H1 (cell line): ENCODE data around the gene LPAR3. TPM values are rescaled to one million over a fixed set of nuclear protein-coding genes. Genes with fewer than 3 reads are reported as not detected.

Experiments used
- CTCF ChIA-PET: fragments of 300-600 bp; sonication (Branson Sonifier 250); formaldehyde crosslinking; loops from one replicate; lab custom pipeline; 2021; ENCODE audit not compliant: partially characterized antibody; lab: Charles Lee
- POLR2A ChIA-PET: fragments of 300-600 bp; sonication (Branson Sonifier 250); formaldehyde crosslinking; loops from one replicate; lab custom pipeline; 2021; ENCODE audit warnings: inconsistent platforms; ENCODE audit not compliant: partially characterized antibody; lab: Charles Lee
- DNase-seq, 2 experiments: peaks; one replicate each; pipeline versions ENCODE4 v3.0.0 to v3.0.0-alpha.2; 2010 to 2022; ENCODE audit warnings: low spot score in 2 of 2, low read depth in 1 of 2, mixed read lengths in 1 of 2
- FAIRE-seq: peaks from 2 replicates; lab custom pipeline; 2011; peaks lifted over from hg19 to GRCh38; lab: Jason Lieb, UNC
- H2AFZ ChIP-seq: 2 replicates; pipeline ENCODE4 v1.8.1; 2012; ENCODE audit warnings: low read length, inconsistent platforms
- H2AK5ac ChIP-seq: 2 replicates; pipeline ENCODE4 v1.6.1; 2013; ENCODE audit warnings: low read depth, low read length
- H2BK120ac ChIP-seq: replicated peaks from 2 replicates; pipeline ENCODE3; 2013; ENCODE audit warnings: low read depth, low read length, inconsistent platforms
- H2BK12ac ChIP-seq: 2 replicates; pipeline ENCODE4 v1.6.1; 2013; ENCODE audit warnings: low read depth, low read length
- H2BK15ac ChIP-seq: 2 replicates; pipeline ENCODE4 v1.6.1; 2013; ENCODE audit warnings: low read length
- H2BK20ac ChIP-seq: 2 replicates; pipeline ENCODE4 v1.6.1; 2013; ENCODE audit warnings: low read length
- H2BK5ac ChIP-seq: 2 replicates; pipeline ENCODE4 v1.6.1; 2013; ENCODE audit warnings: low read depth, low read length
- H3K14ac ChIP-seq: 2 replicates; pipeline ENCODE4 v1.6.1; 2013; ENCODE audit warnings: inconsistent platforms; ENCODE audit not compliant: insufficient read length
- H3K18ac ChIP-seq: 2 replicates; pipeline ENCODE4 v1.6.1; 2013; ENCODE audit warnings: low read length; ENCODE audit errors: extremely low read depth
- H3K23ac ChIP-seq: 2 replicates; pipeline ENCODE4 v1.6.1; 2013; ENCODE audit warnings: inconsistent platforms; ENCODE audit not compliant: insufficient read length
- H3K23me2 ChIP-seq: 2 replicates; pipeline ENCODE4 v1.6.1; 2013; ENCODE audit warnings: low read depth, low read length
- H3K27ac ChIP-seq: 2 replicates; pipeline ENCODE4 v1.6.1; 2011; ENCODE audit warnings: low read depth, low read length, inconsistent platforms
- H3K27me3 ChIP-seq, 4 experiments: replicated peaks in 1 of 4; 1 replicate in 1 of 4; 2 replicates in 3 of 4; pipeline versions ENCODE4 v1.6.1 to v1.8.1; 2011 to 2013; ENCODE audit warnings: low read length in 3 of 4, mild to moderate bottlenecking in 3 of 4, inconsistent platforms in 2 of 4, mixed read lengths in 2 of 4, moderate library complexity in 1 of 4; ENCODE audit not compliant: control insufficient read depth in 3 of 4, insufficient read depth in 3 of 4; ENCODE audit errors: extremely low read depth in 1 of 4
- H3K36me3 ChIP-seq, 4 experiments: 2 replicates each; pipeline versions ENCODE4 v1.6.1 to v1.8.1; 2011 to 2013; ENCODE audit warnings: mild to moderate bottlenecking in 4 of 4, low read length in 3 of 4, moderate library complexity in 2 of 4, control low read depth in 1 of 4, inconsistent platforms in 1 of 4; ENCODE audit not compliant: insufficient read depth in 4 of 4, control insufficient read depth in 2 of 4
- H3K4ac ChIP-seq: replicated peaks from 2 replicates; pipeline ENCODE3; 2013; ENCODE audit warnings: low read length, low read depth, mixed read lengths, inconsistent platforms; ENCODE audit not compliant: insufficient read length
- H3K4me1 ChIP-seq, 4 experiments: replicated peaks in 1 of 4; 1 replicate in 1 of 4; 2 replicates in 3 of 4; pipeline versions ENCODE4 v1.6.1 to v1.8.1; 2011 to 2013; ENCODE audit warnings: low read length in 3 of 4, inconsistent platforms in 2 of 4, mixed read lengths in 1 of 4; ENCODE audit not compliant: insufficient read depth in 4 of 4, control insufficient read depth in 3 of 4
- H3K4me2 ChIP-seq, 2 experiments: 2 replicates each; pipeline versions ENCODE4 v1.6.1 to v1.8.1; 2011 to 2013; ENCODE audit warnings: low read depth in 2 of 2, low read length in 2 of 2, control low read depth in 1 of 2, inconsistent platforms in 1 of 2, mild to moderate bottlenecking in 1 of 2; ENCODE audit not compliant: insufficient read depth in 1 of 2
- H3K4me3 ChIP-seq, 4 experiments: fragments of 200-600, 300-600 bp in 1 of 4; sonication (generic), shearing (Covaris generic), sonication (Bioruptor Twin) in 1 of 4; 2 replicates each; pipeline versions ENCODE4 v1.5.1 to v1.8.1; 2011 to 2016; ENCODE audit warnings: low read length in 4 of 4, low read depth in 3 of 4, control low read depth in 2 of 4, inconsistent platforms in 2 of 4, mild to moderate bottlenecking in 2 of 4, mixed read lengths in 1 of 4, moderate library complexity in 1 of 4; ENCODE audit not compliant: insufficient read depth in 2 of 4; ENCODE audit errors: extremely low read depth in 1 of 4
- H3K56ac ChIP-seq: replicated peaks from 2 replicates; pipeline ENCODE3; 2013; ENCODE audit warnings: low read depth, mild to moderate bottlenecking, mixed read lengths, low read length, inconsistent platforms; ENCODE audit not compliant: insufficient read length
- H3K79me1 ChIP-seq: 2 replicates; pipeline ENCODE4 v1.6.1; 2013; ENCODE audit warnings: low read depth, low read length, control low read depth
- H3K79me2 ChIP-seq, 2 experiments: 2 replicates each; pipeline versions ENCODE4 v1.6.1 to v1.8.1; 2012 to 2013; ENCODE audit warnings: low read length in 2 of 2, mild to moderate bottlenecking in 2 of 2, inconsistent platforms in 1 of 2; ENCODE audit not compliant: insufficient read depth in 2 of 2, control insufficient read depth in 1 of 2
- H3K9ac ChIP-seq, 4 experiments: replicated peaks in 1 of 4; 1 replicate in 1 of 4; 2 replicates in 3 of 4; pipeline versions ENCODE4 v1.6.1 to v1.8.1; 2011 to 2013; ENCODE audit warnings: low read depth in 3 of 4, low read length in 3 of 4, control low read depth in 2 of 4, mild to moderate bottlenecking in 2 of 4, moderate library complexity in 2 of 4, inconsistent platforms in 1 of 4; ENCODE audit errors: extremely low read depth in 1 of 4
- H3K9me3 ChIP-seq, 2 experiments: 2 replicates each; pipeline versions ENCODE4 v1.6.1 to v1.8.1; 2012 to 2013; ENCODE audit warnings: mild to moderate bottlenecking in 2 of 2, moderate library complexity in 2 of 2, control low read depth in 1 of 2, inconsistent platforms in 1 of 2, low read depth in 1 of 2, low read length in 1 of 2, mixed read lengths in 1 of 2; ENCODE audit not compliant: insufficient read depth in 2 of 2
- H4K20me1 ChIP-seq, 2 experiments: replicated peaks in 1 of 2; 2 replicates each; pipeline versions ENCODE3 to v1.8.1; 2011 to 2013; ENCODE audit warnings: inconsistent platforms in 2 of 2, low read length in 2 of 2, mild to moderate bottlenecking in 1 of 2; ENCODE audit not compliant: insufficient read depth in 2 of 2, control insufficient read depth in 1 of 2
- H4K5ac ChIP-seq: 2 replicates; pipeline ENCODE4 v1.6.1; 2013; ENCODE audit warnings: low read length, low read depth, mixed read lengths, inconsistent platforms; ENCODE audit not compliant: insufficient read length
- H4K8ac ChIP-seq: 2 replicates; pipeline ENCODE4 v1.8.0; 2013; ENCODE audit warnings: mild to moderate bottlenecking, moderate library complexity, low read length, inconsistent platforms; ENCODE audit not compliant: insufficient read depth; ENCODE audit errors: extremely low read depth
- H4K91ac ChIP-seq: replicated peaks from 2 replicates; pipeline ENCODE3; 2013; ENCODE audit warnings: low read length, mixed read lengths, inconsistent platforms; ENCODE audit not compliant: insufficient read length
- ATF3 ChIP-seq: IDR thresholded peaks from 2 replicates; pipeline ENCODE4 v1.6.1; 2011; ENCODE audit warnings: low read depth, mild to moderate bottlenecking, low read length; ENCODE audit not compliant: insufficient read depth
- BACH1 ChIP-seq: IDR thresholded peaks from 2 replicates; pipeline ENCODE4 v1.6.1; 2012; ENCODE audit warnings: low read length, improper control_type of control experiment
- FOSL1 ChIP-seq: IDR thresholded peaks from 2 replicates; pipeline ENCODE4 v1.6.1; 2011; ENCODE audit warnings: mild to moderate bottlenecking, low read depth, low read length, moderate library complexity; ENCODE audit not compliant: insufficient read depth
- HDAC2 ChIP-seq, 2 experiments: fragments of 300-600 bp in 1 of 2; sonication (generic) in 1 of 2; IDR thresholded peaks; 2 replicates each; pipeline ENCODE4 v1.6.1; 2011 to 2012; ENCODE audit warnings: low read depth in 2 of 2, low read length in 2 of 2, mild to moderate bottlenecking in 2 of 2, moderate library complexity in 2 of 2, borderline replicate concordance in 1 of 2, inconsistent platforms in 1 of 2
- RXRA ChIP-seq: IDR thresholded peaks from 2 replicates; pipeline ENCODE4 v1.6.1; 2011; ENCODE audit warnings: low read depth, mild to moderate bottlenecking, low read length, moderate library complexity; ENCODE audit not compliant: insufficient read depth
- ZNF274 ChIP-seq: IDR thresholded peaks from 2 replicates; pipeline ENCODE4 v1.7.0; 2012; ENCODE audit warnings: low read length, borderline replicate concordance; ENCODE audit errors: extremely low read depth
- polyA plus RNA-seq, 7 experiments: library from polyadenylated mRNA; depleted of rRNA in 3 of 7; stranded (reverse) in 5 of 7; unstranded in 2 of 7; fragments of >200 nt in 5 of 7; fragments of 200-250 nt in 2 of 7; gene quantifications; 1 replicate in 5 of 7; 2 replicates in 1 of 7; 4 replicates in 1 of 7; pipeline versions ENCODE4 v1.2.1 to v1.2.3, GENCODE V29; 2011 to 2013; ENCODE audit warnings: missing spikeins in 2 of 7, mixed read lengths in 2 of 7
- total RNA-seq: library from RNA; stranded (reverse); fragmentation: NEBNext Ultra II Directional; extraction: Animal tissue kit (Norgen Biotek cat#: 25700); gene quantifications from 2 replicates; pipeline ENCODE4 v1.2.1, GENCODE V29; 2021

The LPAR3 gene
- total and polyA plus RNA-seq, 2 of the 8 experiments (the other 6 are each of a cell fraction or from before 2014, with no cell fraction given), result 17.1 to 25.4 TPM

GRCh38 chr1:84840346-84840745, 52.7 kb downstream of the LPAR3 start:
- Histone ChIP-seq H3K79me1 (no peaks in the 10 kb centered on the region), H3K18ac (no peak overlapping the region), H2BK20ac (no peak overlapping the region), H3K4me2 (no peak overlapping the region), H3K9me3 (no peaks in the 10 kb centered on the region), H3K14ac (no peak overlapping the region), H3K27ac (no peak overlapping the region), H3K36me3 (no peaks in the 10 kb centered on the region), H4K91ac (no peak overlapping the region), H3K27me3 (peaks cover 0 to 1% (median 0%) of the 10 kb centered on the region in 4 experiments; a peak in 1 of 7 replicates), H3K23ac (no peak overlapping the region), H3K4me1 (no peaks in the 10 kb centered on the region), H2BK12ac (no peak overlapping the region), H4K5ac (no peak overlapping the region), H3K56ac (no peak overlapping the region), H3K4me3 (no peak overlapping the region), H2BK120ac (no peak overlapping the region), H3K4ac (no peak overlapping the region), H4K8ac (no peak overlapping the region), H2AK5ac (no peak overlapping the region), H2BK5ac (no peak overlapping the region), H4K20me1 (peaks cover 0 to 1% of the 10 kb centered on the region in 2 experiments), H2BK15ac (no peak overlapping the region), H3K23me2 (no peaks in the 10 kb centered on the region), H3K79me2 (no peaks in the 10 kb centered on the region), H3K9ac (no peak overlapping the region), H2AFZ (no peak overlapping the region)
- no peak for FAIRE-seq
- CTCF ChIA-PET, result interaction anchor here (0.9 to 2.0 kb wide), 2 partner anchors 21 to 58 kb away, joined by 3 to 5 read pairs; no protein-coding TSS in a partner anchor
- TF ChIP-seq HDAC2 (IDR thresholded peaks at IDR 0.05; ENCODE audit: borderline replicate concordance in 1 of 2, low read depth in 2 of 2, low read length in 2 of 2) (no peak), RXRA (no peak), FOSL1 (no peak), BACH1 (no peak), ATF3 (no peak), ZNF274 (no peak)
- POLR2A ChIA-PET, result no interaction called here
- DNase-seq, result no peak
